Measurements from ENCODE around the gene POLR2I. TPM values are rescaled to one million over a fixed set of nuclear protein-coding genes. Genes with fewer than 3 reads are reported as not detected.
"Not testable (repeated sequence)": the region's sequence is repeated elsewhere in the genome, so short reads cannot be mapped to it uniquely, and the experiment has no call there.

The POLR2I gene
- total RNA-seq, 1 donor from 2014 or later: 74.5 TPM

GRCh38 chr19:36134867-36135266 is 20.2 kb upstream of the POLR2I start:
- not testable (repeated sequence) for DNase-seq (ENCODE audit: low spot score)

DNA sequence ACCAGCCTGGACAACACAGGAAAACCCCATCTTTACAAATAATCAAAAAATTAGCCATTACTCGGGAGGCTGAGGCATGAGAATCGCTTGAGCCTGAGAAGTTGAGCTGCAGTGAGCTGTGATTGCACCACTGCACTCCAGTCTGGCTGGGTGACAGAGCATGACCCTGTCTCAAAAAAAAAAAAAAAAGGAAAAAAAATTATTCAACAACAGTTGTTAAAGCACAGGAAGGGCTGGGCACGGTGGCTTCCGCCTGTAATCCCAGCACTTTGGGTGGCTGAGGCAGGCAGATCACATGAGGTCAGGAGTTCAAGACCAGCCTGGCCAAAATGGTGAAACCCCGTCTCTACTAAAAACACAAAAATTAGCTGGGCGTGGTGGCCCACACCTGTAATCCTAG is 16.5 kb upstream of the POLR2I start:
- not testable (repeated sequence) for DNase-seq (ENCODE audit: low spot score)

DNA sequence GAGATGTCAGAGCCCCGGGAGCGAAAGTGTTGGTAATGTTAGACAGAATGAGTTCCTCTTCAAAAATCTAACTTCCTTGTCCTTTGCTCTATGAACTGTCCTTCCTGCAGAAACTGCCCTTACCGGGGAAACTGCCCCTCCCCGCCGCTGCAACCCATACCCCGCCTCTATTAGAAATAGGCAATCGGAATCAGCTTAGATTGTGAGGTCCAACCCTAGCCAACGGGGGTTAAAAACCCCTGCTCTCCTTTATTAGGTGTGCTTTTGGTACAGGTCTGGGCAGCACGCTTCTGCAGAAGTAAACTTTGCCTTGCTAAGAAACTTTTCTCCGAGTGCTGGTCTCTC is 13.7 kb upstream of the POLR2I start:
- no peak for DNase-seq (ENCODE audit: low spot score)

- no peak for DNase-seq (ENCODE audit: low spot score)
Observed at GRCh38 chr19:36125557-36125956, 10.9 kb upstream of the POLR2I start.

- no peak for DNase-seq (ENCODE audit: low spot score)
Observed at GRCh38 chr19:36121486-36122124, 6.9 kb upstream of the POLR2I start.

DNA sequence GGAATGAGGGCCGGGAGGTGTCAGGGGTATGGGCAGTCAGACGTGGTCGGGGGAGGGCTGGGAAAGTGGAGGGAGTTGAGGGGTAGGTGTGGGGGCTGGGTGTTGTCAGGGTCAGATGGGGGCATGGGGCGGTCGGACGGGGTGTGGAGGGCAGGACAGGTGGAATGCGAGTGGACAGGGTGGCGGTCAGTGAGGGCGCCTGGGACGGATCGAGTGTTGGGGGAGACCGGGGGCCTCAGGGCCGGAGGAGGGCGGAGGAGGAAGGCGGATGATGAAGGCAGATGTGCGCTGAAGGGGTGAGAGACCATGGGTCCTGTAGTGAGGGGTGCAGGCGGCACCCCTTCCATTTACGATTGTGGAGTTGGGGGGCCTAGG is 6.3 kb upstream of the POLR2I start:
- DNase-seq (ENCODE audit: low spot score): no peak

- no peak for DNase-seq (ENCODE audit: low spot score)
Observed at GRCh38 chr19:36120092-36120983, 5.7 kb upstream of the POLR2I start.

DNA sequence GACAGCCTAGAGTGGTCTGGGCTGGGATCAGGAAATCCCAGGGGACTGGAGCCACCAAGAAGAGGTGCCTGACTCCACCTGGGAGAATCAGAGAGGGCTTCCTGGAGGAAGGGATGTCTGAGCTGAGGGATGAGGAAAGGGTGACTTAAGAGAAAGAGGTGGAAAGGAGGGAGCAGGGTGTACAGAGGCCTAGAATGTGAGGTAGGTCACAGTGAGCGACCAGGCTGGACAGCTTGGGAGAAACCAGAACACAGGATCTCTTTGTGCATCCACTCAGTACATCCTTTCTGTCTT is 1.6 kb upstream of the POLR2I start:
- no peak for DNase-seq (ENCODE audit: low spot score)

- no peak for DNase-seq (ENCODE audit: low spot score)
Observed at GRCh38 chr19:36115453-36116343, 1.0 kb upstream of the POLR2I start, which contains the start of gene TBCB. Gene TBCB, plus strand, starts transcription at chr19:36115468. Its CDS starts 93 bp downstream, at chr19:36115561.

GRCh38 chr19:36113894-36114720 is 568 bp downstream of the POLR2I start:
- no peak for DNase-seq (ENCODE audit: low spot score)

DNA sequence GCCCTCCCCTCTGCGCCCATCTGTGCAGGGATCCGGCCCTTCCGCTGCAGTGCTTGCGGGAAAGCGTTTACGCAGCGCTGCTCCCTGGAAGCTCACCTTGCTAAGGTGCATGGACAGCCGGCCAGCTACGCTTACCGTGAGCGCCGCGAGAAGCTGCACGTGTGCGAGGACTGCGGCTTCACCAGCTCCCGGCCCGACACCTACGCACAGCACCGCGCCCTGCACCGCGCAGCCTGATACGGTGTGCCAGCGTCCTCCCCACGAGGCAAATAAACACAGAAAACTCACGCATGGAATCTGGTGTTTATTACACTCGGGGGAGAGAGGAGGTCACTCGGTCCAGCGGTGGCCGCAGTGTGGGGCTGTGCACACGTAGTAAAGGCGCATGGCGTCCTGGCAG is 1.2 kb downstream of the POLR2I start:
- no peak for DNase-seq (ENCODE audit: low spot score)

DNA sequence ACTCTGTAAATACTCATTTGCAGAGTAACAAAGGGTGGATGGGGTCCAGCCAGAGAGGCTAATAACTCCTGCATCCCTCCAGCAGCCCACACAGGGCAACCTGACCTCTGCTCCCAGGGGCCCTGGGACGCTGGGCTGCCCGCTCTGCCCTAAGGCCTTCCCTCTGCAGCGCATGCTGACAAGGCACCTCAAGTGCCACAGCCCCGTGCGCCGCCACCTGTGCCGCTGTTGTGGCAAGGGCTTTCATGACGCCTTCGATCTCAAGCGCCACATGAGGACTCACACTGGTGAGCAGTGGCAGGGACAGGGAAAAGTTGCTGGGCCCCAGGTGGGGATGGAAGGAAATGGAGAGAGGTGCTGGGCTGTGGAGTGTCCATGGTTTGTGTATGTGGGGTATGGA is 2.0 kb downstream of the POLR2I start:
- DNase-seq (ENCODE audit: low spot score): no peak

DNA sequence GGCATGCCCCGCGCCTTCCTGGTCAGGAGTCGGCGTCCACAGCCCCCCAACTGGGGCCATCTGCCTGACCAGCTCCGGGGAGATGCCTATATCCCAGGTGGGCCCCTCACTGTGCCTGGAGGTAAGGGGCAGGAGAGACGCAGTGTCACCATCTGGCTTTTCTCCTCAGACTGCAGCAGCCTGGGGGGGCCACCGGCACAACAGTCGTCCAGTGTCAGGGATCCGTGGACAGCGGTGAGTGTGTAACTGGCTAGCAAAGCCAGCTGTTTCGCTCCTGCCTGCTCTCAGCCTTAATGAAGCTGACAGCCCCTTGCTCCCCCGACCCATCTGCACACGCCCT is 3.5 kb downstream of the POLR2I start:
- DNase-seq (ENCODE audit: low spot score): no peak

- no peak for DNase-seq (ENCODE audit: low spot score)
Observed at GRCh38 chr19:36110487-36111199, 4.0 kb downstream of the POLR2I start, which contains the start of gene OVOL3. Gene OVOL3, plus strand, starts transcription at chr19:36111143. Its CDS starts 60 bp downstream, at chr19:36111203.

DNA sequence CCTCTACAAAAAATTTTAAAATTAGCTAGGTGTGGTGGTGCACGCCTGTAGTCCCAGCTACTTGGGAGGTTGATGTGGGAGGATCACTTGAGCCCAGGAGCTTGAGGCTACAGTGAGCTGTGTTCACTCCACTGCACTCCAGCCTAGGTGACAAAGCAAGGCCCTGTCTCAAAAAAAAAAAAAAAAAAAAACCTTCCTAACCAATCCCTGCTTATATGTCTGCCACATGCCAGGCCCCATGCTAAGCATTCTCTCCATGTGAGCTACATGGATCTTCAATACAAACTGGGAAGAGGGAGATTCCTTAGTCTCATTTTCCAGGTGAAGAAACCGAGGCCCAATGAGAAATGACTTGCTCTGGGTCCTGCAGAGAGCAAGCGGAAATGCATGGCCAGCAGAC is 6.0 kb downstream of the POLR2I start:
- no peak for DNase-seq (ENCODE audit: low spot score)

DNA sequence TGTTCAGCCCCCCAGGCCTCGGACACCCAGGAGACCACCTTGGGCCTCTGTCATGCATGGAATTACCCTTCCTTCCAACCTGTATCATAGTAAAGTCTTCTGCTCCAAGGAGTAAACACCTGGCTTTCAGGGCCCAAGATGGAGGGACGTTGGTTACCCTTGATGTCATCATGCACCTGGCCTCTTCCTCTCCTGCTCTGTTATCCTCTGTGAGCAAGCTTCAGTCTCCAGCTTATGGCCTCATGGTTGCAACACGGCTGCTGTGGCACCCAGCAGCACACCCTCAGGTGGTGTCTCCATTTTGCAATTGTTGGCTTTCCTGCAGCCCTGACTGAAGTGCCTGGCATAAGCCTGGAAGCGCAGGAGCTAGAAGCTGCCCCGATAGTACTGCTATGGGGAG is 7.7 kb downstream of the POLR2I start:
- no peak for DNase-seq (ENCODE audit: low spot score)

DNA sequence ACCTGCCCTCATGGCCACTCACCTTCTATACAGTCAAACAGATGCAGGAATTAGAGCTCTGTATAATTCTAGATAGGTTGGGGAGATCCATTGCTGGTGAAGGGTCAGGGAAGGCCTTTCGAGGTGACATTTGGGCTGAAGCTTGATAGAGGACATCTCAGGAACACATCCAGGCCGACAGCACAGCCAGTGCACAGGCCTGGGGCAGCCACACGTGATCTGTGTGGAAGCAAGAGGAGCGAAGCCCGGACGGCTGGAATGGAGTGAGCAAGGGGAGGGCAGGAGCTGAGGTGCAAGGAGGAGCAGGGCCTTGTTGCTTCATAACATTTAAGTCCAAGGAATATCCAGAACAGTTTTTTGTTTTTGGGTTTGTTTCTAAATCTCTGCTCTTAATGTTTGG is 8.2 kb downstream of the POLR2I start:
- DNase-seq (ENCODE audit: low spot score): no peak

- DNase-seq (ENCODE audit: low spot score): no peak
Observed at GRCh38 chr19:36103842-36104552, 10.7 kb downstream of the POLR2I start.

DNA sequence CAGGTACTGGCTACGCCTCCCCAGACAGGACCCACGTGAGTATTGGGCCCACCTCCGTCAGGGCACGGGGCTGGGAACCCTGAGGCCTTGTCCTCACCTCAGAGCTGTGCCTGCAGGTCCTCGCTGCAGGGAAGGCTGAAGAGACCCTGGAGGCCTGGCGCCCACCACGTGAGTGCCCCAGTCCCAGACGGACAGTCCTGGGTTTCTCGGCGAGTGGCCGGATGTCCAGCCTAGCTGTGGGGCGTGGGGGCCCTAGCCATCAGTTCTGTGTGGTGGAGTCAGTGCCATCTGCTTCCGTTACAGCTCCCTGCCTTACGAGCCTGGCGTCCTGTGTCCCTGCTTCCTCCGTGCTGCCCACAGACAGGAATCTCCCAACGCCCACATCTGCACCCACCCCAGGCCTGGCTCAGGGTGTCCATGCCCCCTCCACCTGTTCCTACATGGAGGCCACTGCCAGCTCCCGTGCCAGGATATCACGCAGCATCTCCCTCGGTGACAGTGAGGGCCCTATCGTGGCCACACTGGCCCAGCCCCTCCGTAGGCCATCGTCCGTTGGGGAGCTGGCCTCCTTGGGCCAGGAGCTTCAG is 11.5 kb downstream of the POLR2I start:
- no peak for DNase-seq (ENCODE audit: low spot score)
